Neural progenitor cell (in vitro differentiated cells): ENCODE results near the gene CRACR2A. TPM values are rescaled to one million over a fixed set of nuclear protein-coding genes. Genes with fewer than 3 reads are reported as not detected.

Experiments used
- DNase-seq: peaks from one replicate; pipeline ENCODE4 v3.0.0-alpha.2; 2016; ENCODE audit warnings: low spot score
- H2AFZ ChIP-seq: fragments of 200-600 bp; sonication (generic); replicated peaks from 2 replicates; pipeline ENCODE4 v1.6.1; 2016; ENCODE audit warnings: antibody characterized with exemption
- H3F3A ChIP-seq: fragments of 200-600 bp; sonication (generic); 2 replicates; pipeline ENCODE4 v1.6.1; 2016; ENCODE audit warnings: antibody characterized with exemption, low read depth
- H3K27ac ChIP-seq: fragments of 200-600 bp; sonication (generic); 2 replicates; pipeline ENCODE4 v1.5.1; 2016; ENCODE audit warnings: mild to moderate bottlenecking
- H3K27me3 ChIP-seq: fragments of 200-600 bp; sonication (generic); 2 replicates; pipeline ENCODE4 v1.6.1; 2016; ENCODE audit warnings: mild to moderate bottlenecking, moderate library complexity
- H3K36me3 ChIP-seq: fragments of 200-600 bp; sonication (generic); 2 replicates; pipeline ENCODE4 v1.5.1; 2016
- H3K4me1 ChIP-seq: fragments of 200-600 bp; sonication (generic); 2 replicates; pipeline ENCODE4 v1.6.1; 2016; ENCODE audit warnings: mixed run types
- H3K4me2 ChIP-seq: fragments of 200-600 bp; sonication (generic); 2 replicates; pipeline ENCODE4 v1.6.1; 2016
- H3K4me3 ChIP-seq: fragments of 200-600 bp; sonication (generic); 2 replicates; pipeline ENCODE4 v1.5.1; 2016
- H3K79me2 ChIP-seq: fragments of 200-600 bp; sonication (generic); 2 replicates; pipeline ENCODE4 v1.6.1; 2016; ENCODE audit warnings: low read depth
- H3K9ac ChIP-seq: fragments of 200-600 bp; sonication (generic); 2 replicates; pipeline ENCODE4 v1.6.1; 2016
- H3K9me3 ChIP-seq: fragments of 200-600 bp; sonication (generic); 2 replicates; pipeline ENCODE4 v1.5.1; 2016; ENCODE audit warnings: low read depth
- H4K20me1 ChIP-seq: fragments of 200-600 bp; sonication (generic); 2 replicates; pipeline ENCODE4 v1.6.1; 2016; ENCODE audit warnings: low read depth
- H3K27ac Mint-ChIP-seq: 3 replicates; pipeline ENCODE4 v1.8.0; 2021; ENCODE audit warnings: mixed read lengths
- H3K27me3 Mint-ChIP-seq: 2 replicates; pipeline ENCODE4 v1.8.0; 2022; ENCODE audit warnings: low read depth, mild to moderate bottlenecking, inconsistent platforms, moderate library complexity, mixed read lengths; ENCODE audit not compliant: insufficient read depth
- H3K36me3 Mint-ChIP-seq: 3 replicates; pipeline ENCODE4 v1.8.0; 2021; ENCODE audit warnings: mixed read lengths
- H3K4me1 Mint-ChIP-seq: 3 replicates; pipeline ENCODE4 v1.8.0; 2021; ENCODE audit warnings: mixed read lengths
- H3K4me3 Mint-ChIP-seq: 3 replicates; pipeline ENCODE4 v1.8.0; 2021; ENCODE audit warnings: mild to moderate bottlenecking, moderate library complexity, mixed read lengths
- H3K9me3 Mint-ChIP-seq: 3 replicates; pipeline ENCODE4 v1.8.0; 2020; ENCODE audit warnings: mixed read lengths
- CTCF ChIP-seq: fragments of 200-600 bp; sonication (generic); IDR thresholded peaks from 2 replicates; pipeline ENCODE4 v1.5.1; 2017; ENCODE audit warnings: antibody characterized with exemption, mild to moderate bottlenecking
- EZH2 ChIP-seq: fragments of 200-600 bp; sonication (generic); IDR thresholded peaks from 2 replicates; pipeline ENCODE4 v1.6.1; 2017; ENCODE audit warnings: antibody characterized with exemption, mild to moderate bottlenecking, moderate library complexity
- EZH2phosphoT487 ChIP-seq: fragments of 200-600 bp; sonication (generic); IDR thresholded peaks from 2 replicates; pipeline ENCODE4 v1.6.1; 2017; ENCODE audit warnings: antibody characterized with exemption
- total RNA-seq: library from RNA; depleted of rRNA; stranded (reverse); fragments of >200 nt; gene quantifications from 2 replicates; pipeline ENCODE4 v1.2.3, GENCODE V29; 2015; ENCODE audit warnings: low replicate concordance

Gene CRACR2A
- total RNA-seq, 1 donor from 2014 or later, result 0.06 TPM

GRCh38 chr12:3587402-3588013 is 165.4 kb downstream of the CRACR2A start:
- peaks cover 5% of the 10 kb centered on the region for H3K4me1 Mint-ChIP-seq
- H3K4me3 ChIP-seq, result no peak overlapping the region
- H3K4me1 ChIP-seq, result no peaks in the 10 kb centered on the region
- H3K36me3 Mint-ChIP-seq, result peaks cover 6% of the 10 kb centered on the region
- H3K9me3 Mint-ChIP-seq, result peaks cover 7% of the 10 kb centered on the region
- no peak overlapping the region for H3K27ac ChIP-seq
- no peak overlapping the region for H3K4me2 ChIP-seq
- no peaks in the 10 kb centered on the region for H3K79me2 ChIP-seq
- H2AFZ ChIP-seq, result no peak overlapping the region
- H3K9ac ChIP-seq, result no peak overlapping the region
- H3F3A ChIP-seq, result no peaks in the 10 kb centered on the region
- no peak for TF ChIP-seq EZH2phosphoT487
- no peak for TF ChIP-seq CTCF
- TF ChIP-seq EZH2, result no peak
- no peaks in the 10 kb centered on the region for H3K9me3 ChIP-seq
- peaks cover 4% of the 10 kb centered on the region for H3K27me3 Mint-ChIP-seq
- no peak overlapping the region for H3K4me3 Mint-ChIP-seq
- H3K27me3 ChIP-seq, result no peaks in the 10 kb centered on the region
- DNase-seq, result no peak
- H4K20me1 ChIP-seq, result no peaks in the 10 kb centered on the region
- H3K27ac Mint-ChIP-seq, result no peak overlapping the region
- H3K36me3 ChIP-seq, result no peaks in the 10 kb centered on the region

- no peak overlapping the region for H3K27ac Mint-ChIP-seq
- Histone ChIP-seq H3K36me3 (no peaks in the 10 kb centered on the region), H3K4me2 (no peak overlapping the region), H3K79me2 (no peaks in the 10 kb centered on the region), H3K9me3 (no peaks in the 10 kb centered on the region), H3K27me3 (no peaks in the 10 kb centered on the region), H3F3A (no peaks in the 10 kb centered on the region), H3K4me1 (peaks cover 18% of the 10 kb centered on the region), H4K20me1 (no peaks in the 10 kb centered on the region), H3K4me3 (no peak overlapping the region), H3K9ac (no peak overlapping the region), H2AFZ (no peak overlapping the region), H3K27ac (no peak overlapping the region)
- H3K4me1 Mint-ChIP-seq, result peaks cover 22% of the 10 kb centered on the region
- peaks cover 6% of the 10 kb centered on the region for H3K36me3 Mint-ChIP-seq
- peaks cover 7% of the 10 kb centered on the region for H3K9me3 Mint-ChIP-seq
- no peak overlapping the region for H3K4me3 Mint-ChIP-seq
- DNase-seq, result no peak
- no peak for TF ChIP-seq EZH2phosphoT487
- no peak for TF ChIP-seq EZH2
- TF ChIP-seq CTCF, result no peak
- H3K27me3 Mint-ChIP-seq, result peaks cover 4% of the 10 kb centered on the region
Observed at GRCh38 chr12:3583656-3584334, 169.1 kb downstream of the CRACR2A start.

- Mint-ChIP-seq H3K27ac (no peak overlapping the region), H3K36me3 (peaks cover 4% of the 10 kb centered on the region), H3K9me3 (peaks cover 5% of the 10 kb centered on the region), H3K4me1 (peaks cover 26% of the 10 kb centered on the region), H3K4me3 (no peak overlapping the region), H3K27me3 (peaks cover 7% of the 10 kb centered on the region)
- Histone ChIP-seq H3K9me3 (no peaks in the 10 kb centered on the region), H3K79me2 (no peaks in the 10 kb centered on the region), H2AFZ (no peak overlapping the region), H3K4me3 (no peak overlapping the region), H4K20me1 (no peaks in the 10 kb centered on the region), H3K4me1 (peaks cover 28% of the 10 kb centered on the region), H3K4me2 (peak overlapping the region; percentile 17), H3K36me3 (no peaks in the 10 kb centered on the region), H3F3A (peaks cover 3% of the 10 kb centered on the region), H3K9ac (no peak overlapping the region), H3K27me3 (no peaks in the 10 kb centered on the region), H3K27ac (no peak overlapping the region)
- peak; percentile 15 for DNase-seq
- TF ChIP-seq EZH2phosphoT487 (no peak), CTCF (no peak), EZH2 (no peak)
Observed at GRCh38 chr12:3580094-3580749, 172.7 kb downstream of the CRACR2A start.
